Esophagus squamous epithelium (tissue), 5 donors: ENCODE measurements around the gene SAP25. TPM values are rescaled to one million over a fixed set of nuclear protein-coding genes. Genes with fewer than 3 reads are reported as not detected.
A peak's percentile ranks its signal among the peaks of the same experiment; 100 is the strongest.

Experiments used
- DNase-seq: peaks from one replicate; lab custom pipeline; 2025; lab: John Stamatoyannopoulos, UW
- H3K27ac ChIP-seq, 4 donors: fragments of 200-600 bp; sonication (generic); one replicate each; pipeline ENCODE4 v1.5.1; 2016 to 2019; ENCODE audit warnings: mild to moderate bottlenecking in 1 of 4
- H3K27me3 ChIP-seq, 4 donors: fragments of 200-600 bp; sonication (generic); 1 replicate in 3 of 4; 2 replicates in 1 of 4; pipeline versions ENCODE4 v1.5.1 to v1.6.0; 2017 to 2021; ENCODE audit warnings: antibody characterized with exemption in 1 of 4
- H3K36me3 ChIP-seq, 3 donors: fragments of 200-600 bp; sonication (generic); one replicate each; pipeline ENCODE4 v1.5.1; 2016 to 2019
- H3K4me1 ChIP-seq, 3 donors: fragments of 200-600 bp; sonication (generic); one replicate each; pipeline ENCODE4 v1.5.1; 2017 to 2019
- H3K4me3 ChIP-seq, 4 donors: fragments of 200-600 bp; sonication (generic); 1 replicate in 3 of 4; 2 replicates in 1 of 4; pipeline ENCODE4 v1.5.1; 2016 to 2019; ENCODE audit warnings: mild to moderate bottlenecking in 2 of 4, moderate library complexity in 1 of 4
- H3K9me3 ChIP-seq, 3 donors: fragments of 200-600 bp; sonication (generic); one replicate each; pipeline ENCODE4 v1.5.1; 2016 to 2019
- POLR2A ChIP-seq, 4 donors: fragments of 450-650 bp; IDR thresholded peaks; one replicate each; pipeline ENCODE4 v1.6.1; 2017; ENCODE audit warnings: antibody characterized with exemption in 4 of 4, mild to moderate bottlenecking in 4 of 4, moderate library complexity in 3 of 4
- WGBS, 2 donors: methylation state at CpG; one replicate each; pipeline ENCODE4 v1.1.5; 2018; 5-methylcytosine and 5-hydroxymethylcytosine counted together
- intact Hi-C: fragments of 100-400 bp; cut with DNase I; formaldehyde crosslinking; loops from one replicate; pipeline ENCODE4 v1.15.0; 2022
- total RNA-seq, 4 donors: library from RNA; depleted of rRNA; stranded (reverse); fragments of >200 nt; gene quantifications; one replicate each; pipeline ENCODE4 v1.1.0, GENCODE V29; 2016
- TF ChIP-seq, protein P1 (sequence below), 6 experiments: fragments of 450-650 bp in 4 of 6; fragments of 200-600 bp in 2 of 6; sonication (generic) in 2 of 6; IDR thresholded peaks; one replicate each; pipeline ENCODE4 v1.5.1; 2016 to 2019; ENCODE audit warnings: antibody characterized with exemption in 6 of 6, mild to moderate bottlenecking in 4 of 6, moderate library complexity in 4 of 6
- donor health status: DM: yes; HTN: yes; CAD: no.

SAP25 gene
- total RNA-seq, 4 donors from 2014 or later, result 0.38 to 1.8 TPM; not detected in 2

GRCh38 chr7:100603726-100604027, 30.0 kb upstream of the SAP25 start:
- Histone ChIP-seq H3K4me3 (peak overlapping the region; percentile 48 to 93 (median 68)), H3K27me3 (no peaks in the 10 kb centered on the region), H3K4me1 (peaks cover 19 to 51% (median 28%) of the 10 kb centered on the region in 3 donors), H3K9me3 (no peaks in the 10 kb centered on the region), H3K36me3 (no peaks in the 10 kb centered on the region), H3K27ac (peak overlapping the region; percentile 73 to 92 (median 88))
- no peak for DNase-seq
- no peak for TF ChIP-seq POLR2A (IDR thresholded peaks at IDR 0.05)
- TF ChIP-seq, protein P1, sequence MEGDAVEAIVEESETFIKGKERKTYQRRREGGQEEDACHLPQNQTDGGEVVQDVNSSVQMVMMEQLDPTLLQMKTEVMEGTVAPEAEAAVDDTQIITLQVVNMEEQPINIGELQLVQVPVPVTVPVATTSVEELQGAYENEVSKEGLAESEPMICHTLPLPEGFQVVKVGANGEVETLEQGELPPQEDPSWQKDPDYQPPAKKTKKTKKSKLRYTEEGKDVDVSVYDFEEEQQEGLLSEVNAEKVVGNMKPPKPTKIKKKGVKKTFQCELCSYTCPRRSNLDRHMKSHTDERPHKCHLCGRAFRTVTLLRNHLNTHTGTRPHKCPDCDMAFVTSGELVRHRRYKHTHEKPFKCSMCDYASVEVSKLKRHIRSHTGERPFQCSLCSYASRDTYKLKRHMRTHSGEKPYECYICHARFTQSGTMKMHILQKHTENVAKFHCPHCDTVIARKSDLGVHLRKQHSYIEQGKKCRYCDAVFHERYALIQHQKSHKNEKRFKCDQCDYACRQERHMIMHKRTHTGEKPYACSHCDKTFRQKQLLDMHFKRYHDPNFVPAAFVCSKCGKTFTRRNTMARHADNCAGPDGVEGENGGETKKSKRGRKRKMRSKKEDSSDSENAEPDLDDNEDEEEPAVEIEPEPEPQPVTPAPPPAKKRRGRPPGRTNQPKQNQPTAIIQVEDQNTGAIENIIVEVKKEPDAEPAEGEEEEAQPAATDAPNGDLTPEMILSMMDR (IDR thresholded peaks at IDR 0.05), result no peak
- WGBS, 2 donors, result 21 to 24% methylated on average over 2 to 4 of the region's 10 CpGs
- intact Hi-C loops, result no loop called here

- Histone ChIP-seq H3K4me1 (peaks cover 19 to 51% (median 28%) of the 10 kb centered on the region in 3 donors), H3K4me3 (peak overlapping the region in 3 of 4 donors; percentile 65 to 93 (median 71)), H3K27ac (peak overlapping the region; percentile 73 to 92 (median 88)), H3K27me3 (no peaks in the 10 kb centered on the region), H3K36me3 (no peaks in the 10 kb centered on the region), H3K9me3 (no peaks in the 10 kb centered on the region)
- intact Hi-C loops, result no loop called here
- DNase-seq, result no peak
- WGBS, 2 donors, result 36 to 62% methylated on average over 9 to 11 of the region's 21 CpGs
- TF ChIP-seq, protein P1 (IDR thresholded peaks at IDR 0.05), result no peak
- TF ChIP-seq POLR2A (IDR thresholded peaks at IDR 0.05), result no peak
These were observed 29.4 kb upstream of the SAP25 start for GRCh38 chr7:100602889-100603725.

GRCh38 chr7:100600730-100601038, 27.0 kb upstream of the SAP25 start:
- no peaks in the 10 kb centered on the region for H3K27me3 ChIP-seq
- intact Hi-C loops, result no loop called here

DNA sequence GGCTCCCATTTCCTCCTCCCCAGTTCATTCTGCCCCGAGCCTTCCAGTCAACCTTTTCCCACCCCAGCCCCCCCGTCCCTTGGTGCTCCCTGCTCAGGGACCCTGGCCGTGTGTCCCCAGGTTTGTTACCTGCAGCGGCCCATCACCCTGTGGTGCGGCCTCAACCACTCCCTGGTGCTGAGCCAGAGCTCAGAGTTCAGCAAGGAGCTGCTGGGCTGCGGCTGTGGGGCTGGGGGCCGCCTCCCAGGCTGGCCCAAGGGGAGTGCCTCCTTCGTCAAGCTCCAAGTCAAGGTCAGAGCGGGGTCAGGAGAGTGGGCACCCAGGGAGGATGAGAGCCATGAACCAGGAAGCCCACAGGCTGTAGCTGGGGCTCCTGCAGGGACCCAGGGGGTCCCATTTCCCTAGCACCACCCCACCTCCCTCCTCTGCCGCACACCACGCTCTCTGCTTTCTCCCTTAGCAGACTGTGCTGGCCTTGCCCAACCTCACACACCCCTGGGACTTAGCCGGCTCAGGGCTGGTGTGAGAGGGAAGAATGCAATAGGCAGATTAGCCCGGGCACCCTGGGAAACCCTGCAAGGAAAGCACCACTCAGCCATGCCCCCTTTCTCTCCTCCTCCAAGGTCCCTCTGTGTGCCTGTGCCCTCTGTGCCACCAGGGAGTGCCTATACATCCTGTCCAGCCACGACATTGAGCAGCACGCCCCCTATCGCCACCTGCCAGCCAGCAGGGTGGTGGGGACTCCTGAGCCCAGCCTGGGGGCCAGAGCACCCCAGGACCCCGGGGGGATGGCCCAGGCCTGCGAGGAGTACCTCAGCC, 26.4 kb upstream of the SAP25 start:
- DNase-seq, result no peak
- Histone ChIP-seq H3K9me3 (no peaks in the 10 kb centered on the region), H3K27ac (no peak overlapping the region), H3K36me3 (no peaks in the 10 kb centered on the region), H3K4me3 (no peak overlapping the region), H3K27me3 (no peaks in the 10 kb centered on the region), H3K4me1 (peaks cover 15 to 41% (median 23%) of the 10 kb centered on the region in 3 donors)
- TF ChIP-seq POLR2A (IDR thresholded peaks at IDR 0.05), result no peak
- TF ChIP-seq, protein P1 (IDR thresholded peaks at IDR 0.05), result no peak
- intact Hi-C loops, result no loop called here
- 60 to 75% methylated on average over 5 of the region's 18 CpGs for WGBS, 2 donors

More at GRCh38 chr7:100600730-100601038, 27.0 kb upstream of the SAP25 start:
- DNase-seq, result no peak
- no peaks in the 10 kb centered on the region for H3K9me3 ChIP-seq
- peaks cover 19 to 47% (median 28%) of the 10 kb centered on the region in 3 donors for H3K4me1 ChIP-seq
- WGBS, 2 donors, result 68 to 81% methylated on average over 3 to 6 of the region's 9 CpGs
- no peaks in the 10 kb centered on the region for H3K36me3 ChIP-seq
- H3K4me3 ChIP-seq, result no peak overlapping the region
- TF ChIP-seq POLR2A (IDR thresholded peaks at IDR 0.05), result no peak
- TF ChIP-seq, protein P1 (IDR thresholded peaks at IDR 0.05), result no peak
- no peak overlapping the region for H3K27ac ChIP-seq

- Histone ChIP-seq H3K9me3 (no peaks in the 10 kb centered on the region), H3K27ac (no peak overlapping the region), H3K27me3 (no peaks in the 10 kb centered on the region), H3K4me3 (no peak overlapping the region), H3K36me3 (no peaks in the 10 kb centered on the region), H3K4me1 (peaks cover 0 to 24% (median 14%) of the 10 kb centered on the region in 3 donors)
- TF ChIP-seq, protein P1 (IDR thresholded peaks at IDR 0.05), result no peak
- no peak for TF ChIP-seq POLR2A (IDR thresholded peaks at IDR 0.05)
- intact Hi-C loops, result no loop called here
- no peak for DNase-seq
- WGBS, 2 donors, result 85 to 90% methylated on average over 4 of the region's 4 CpGs
These were observed 24.7 kb upstream of the SAP25 start for GRCh38 chr7:100598425-100598824.
